H1 (cell line): ENCODE data around the gene CCDC91. TPM values are rescaled to one million over a fixed set of nuclear protein-coding genes. Genes with fewer than 3 reads are reported as not detected.

Source experiments
- ASH2L ChIP-seq: fragments of 200-600, 300-600 bp; sonication (generic); IDR thresholded peaks from one replicate; pipeline ENCODE4 v1.7.1; 2017; ENCODE audit warnings: low read length
- EZH2 ChIP-seq: fragments of 200-600 bp; sonication (generic); IDR thresholded peaks from 2 replicates; pipeline ENCODE4 v1.7.1; 2012; ENCODE audit warnings: low read depth, mild to moderate bottlenecking, moderate library complexity, low read length, inconsistent platforms; ENCODE audit not compliant: severe bottlenecking
- SIX5 ChIP-seq: IDR thresholded peaks from 2 replicates; pipeline ENCODE4 v1.6.1; 2011; ENCODE audit warnings: mild to moderate bottlenecking, low read depth, low read length
- SRF ChIP-seq: IDR thresholded peaks from 2 replicates; pipeline ENCODE4 v1.6.1; 2011; ENCODE audit warnings: mild to moderate bottlenecking, low read depth, low read length, moderate library complexity
- TCF12 ChIP-seq: IDR thresholded peaks from 2 replicates; pipeline ENCODE4 v1.6.1; 2011; ENCODE audit warnings: low read depth, mild to moderate bottlenecking, low read length
- polyA plus RNA-seq, 7 experiments: library from polyadenylated mRNA; depleted of rRNA in 3 of 7; stranded (reverse) in 5 of 7; unstranded in 2 of 7; fragments of >200 nt in 5 of 7; fragments of 200-250 nt in 2 of 7; gene quantifications; 1 replicate in 5 of 7; 2 replicates in 1 of 7; 4 replicates in 1 of 7; pipeline versions ENCODE4 v1.2.1 to v1.2.3, GENCODE V29; 2011 to 2013; ENCODE audit warnings: missing spikeins in 2 of 7, mixed read lengths in 2 of 7
- total RNA-seq: library from RNA; stranded (reverse); fragmentation: NEBNext Ultra II Directional; extraction: Animal tissue kit (Norgen Biotek cat#: 25700); gene quantifications from 2 replicates; pipeline ENCODE4 v1.2.1, GENCODE V29; 2021
- TF ChIP-seq, protein P1 (sequence below): fragments of 300-600 bp; sonication (generic); IDR thresholded peaks from 2 replicates; pipeline ENCODE4 v1.7.1; 2012; ENCODE audit warnings: low read length, moderate library complexity, mild to moderate bottlenecking, inconsistent platforms; ENCODE audit not compliant: insufficient replicate concordance

CCDC91 gene
- total and polyA plus RNA-seq, 2 of the 8 experiments (the other 6 are each of a cell fraction or from before 2014, with no cell fraction given): 8.6 to 23.1 TPM

DNA sequence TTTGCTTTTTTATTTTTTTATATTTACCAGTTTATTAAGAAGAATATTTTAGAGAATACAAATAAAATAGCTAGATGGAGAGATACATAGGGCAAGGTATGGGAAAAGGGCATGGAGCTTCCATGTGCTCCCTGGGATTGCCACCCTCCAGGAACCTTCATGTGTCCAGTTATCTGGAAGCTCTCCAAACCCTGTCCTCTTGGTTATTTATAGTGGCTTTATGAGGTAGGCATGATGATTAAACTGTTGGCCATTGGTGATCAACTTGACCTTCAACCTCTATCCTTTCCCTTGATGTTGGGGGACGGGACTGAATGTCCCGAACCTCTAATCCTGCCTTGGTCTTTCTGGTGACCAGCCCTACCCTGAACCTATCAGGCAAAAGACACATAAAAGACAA, 156.3 kb downstream of the CCDC91 start (continued):
- TF ChIP-seq, protein P1, sequence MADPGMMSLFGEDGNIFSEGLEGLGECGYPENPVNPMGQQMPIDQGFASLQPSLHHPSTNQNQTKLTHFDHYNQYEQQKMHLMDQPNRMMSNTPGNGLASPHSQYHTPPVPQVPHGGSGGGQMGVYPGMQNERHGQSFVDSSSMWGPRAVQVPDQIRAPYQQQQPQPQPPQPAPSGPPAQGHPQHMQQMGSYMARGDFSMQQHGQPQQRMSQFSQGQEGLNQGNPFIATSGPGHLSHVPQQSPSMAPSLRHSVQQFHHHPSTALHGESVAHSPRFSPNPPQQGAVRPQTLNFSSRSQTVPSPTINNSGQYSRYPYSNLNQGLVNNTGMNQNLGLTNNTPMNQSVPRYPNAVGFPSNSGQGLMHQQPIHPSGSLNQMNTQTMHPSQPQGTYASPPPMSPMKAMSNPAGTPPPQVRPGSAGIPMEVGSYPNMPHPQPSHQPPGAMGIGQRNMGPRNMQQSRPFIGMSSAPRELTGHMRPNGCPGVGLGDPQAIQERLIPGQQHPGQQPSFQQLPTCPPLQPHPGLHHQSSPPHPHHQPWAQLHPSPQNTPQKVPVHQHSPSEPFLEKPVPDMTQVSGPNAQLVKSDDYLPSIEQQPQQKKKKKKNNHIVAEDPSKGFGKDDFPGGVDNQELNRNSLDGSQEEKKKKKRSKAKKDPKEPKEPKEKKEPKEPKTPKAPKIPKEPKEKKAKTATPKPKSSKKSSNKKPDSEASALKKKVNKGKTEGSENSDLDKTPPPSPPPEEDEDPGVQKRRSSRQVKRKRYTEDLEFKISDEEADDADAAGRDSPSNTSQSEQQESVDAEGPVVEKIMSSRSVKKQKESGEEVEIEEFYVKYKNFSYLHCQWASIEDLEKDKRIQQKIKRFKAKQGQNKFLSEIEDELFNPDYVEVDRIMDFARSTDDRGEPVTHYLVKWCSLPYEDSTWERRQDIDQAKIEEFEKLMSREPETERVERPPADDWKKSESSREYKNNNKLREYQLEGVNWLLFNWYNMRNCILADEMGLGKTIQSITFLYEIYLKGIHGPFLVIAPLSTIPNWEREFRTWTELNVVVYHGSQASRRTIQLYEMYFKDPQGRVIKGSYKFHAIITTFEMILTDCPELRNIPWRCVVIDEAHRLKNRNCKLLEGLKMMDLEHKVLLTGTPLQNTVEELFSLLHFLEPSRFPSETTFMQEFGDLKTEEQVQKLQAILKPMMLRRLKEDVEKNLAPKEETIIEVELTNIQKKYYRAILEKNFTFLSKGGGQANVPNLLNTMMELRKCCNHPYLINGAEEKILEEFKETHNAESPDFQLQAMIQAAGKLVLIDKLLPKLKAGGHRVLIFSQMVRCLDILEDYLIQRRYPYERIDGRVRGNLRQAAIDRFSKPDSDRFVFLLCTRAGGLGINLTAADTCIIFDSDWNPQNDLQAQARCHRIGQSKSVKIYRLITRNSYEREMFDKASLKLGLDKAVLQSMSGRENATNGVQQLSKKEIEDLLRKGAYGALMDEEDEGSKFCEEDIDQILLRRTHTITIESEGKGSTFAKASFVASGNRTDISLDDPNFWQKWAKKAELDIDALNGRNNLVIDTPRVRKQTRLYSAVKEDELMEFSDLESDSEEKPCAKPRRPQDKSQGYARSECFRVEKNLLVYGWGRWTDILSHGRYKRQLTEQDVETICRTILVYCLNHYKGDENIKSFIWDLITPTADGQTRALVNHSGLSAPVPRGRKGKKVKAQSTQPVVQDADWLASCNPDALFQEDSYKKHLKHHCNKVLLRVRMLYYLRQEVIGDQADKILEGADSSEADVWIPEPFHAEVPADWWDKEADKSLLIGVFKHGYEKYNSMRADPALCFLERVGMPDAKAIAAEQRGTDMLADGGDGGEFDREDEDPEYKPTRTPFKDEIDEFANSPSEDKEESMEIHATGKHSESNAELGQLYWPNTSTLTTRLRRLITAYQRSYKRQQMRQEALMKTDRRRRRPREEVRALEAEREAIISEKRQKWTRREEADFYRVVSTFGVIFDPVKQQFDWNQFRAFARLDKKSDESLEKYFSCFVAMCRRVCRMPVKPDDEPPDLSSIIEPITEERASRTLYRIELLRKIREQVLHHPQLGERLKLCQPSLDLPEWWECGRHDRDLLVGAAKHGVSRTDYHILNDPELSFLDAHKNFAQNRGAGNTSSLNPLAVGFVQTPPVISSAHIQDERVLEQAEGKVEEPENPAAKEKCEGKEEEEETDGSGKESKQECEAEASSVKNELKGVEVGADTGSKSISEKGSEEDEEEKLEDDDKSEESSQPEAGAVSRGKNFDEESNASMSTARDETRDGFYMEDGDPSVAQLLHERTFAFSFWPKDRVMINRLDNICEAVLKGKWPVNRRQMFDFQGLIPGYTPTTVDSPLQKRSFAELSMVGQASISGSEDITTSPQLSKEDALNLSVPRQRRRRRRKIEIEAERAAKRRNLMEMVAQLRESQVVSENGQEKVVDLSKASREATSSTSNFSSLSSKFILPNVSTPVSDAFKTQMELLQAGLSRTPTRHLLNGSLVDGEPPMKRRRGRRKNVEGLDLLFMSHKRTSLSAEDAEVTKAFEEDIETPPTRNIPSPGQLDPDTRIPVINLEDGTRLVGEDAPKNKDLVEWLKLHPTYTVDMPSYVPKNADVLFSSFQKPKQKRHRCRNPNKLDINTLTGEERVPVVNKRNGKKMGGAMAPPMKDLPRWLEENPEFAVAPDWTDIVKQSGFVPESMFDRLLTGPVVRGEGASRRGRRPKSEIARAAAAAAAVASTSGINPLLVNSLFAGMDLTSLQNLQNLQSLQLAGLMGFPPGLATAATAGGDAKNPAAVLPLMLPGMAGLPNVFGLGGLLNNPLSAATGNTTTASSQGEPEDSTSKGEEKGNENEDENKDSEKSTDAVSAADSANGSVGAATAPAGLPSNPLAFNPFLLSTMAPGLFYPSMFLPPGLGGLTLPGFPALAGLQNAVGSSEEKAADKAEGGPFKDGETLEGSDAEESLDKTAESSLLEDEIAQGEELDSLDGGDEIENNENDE: no peak
- no peak for TF ChIP-seq ASH2L
- no peak for TF ChIP-seq TCF12
- TF ChIP-seq EZH2: no peak
- no peak for TF ChIP-seq SIX5
- TF ChIP-seq SRF: no peak
- TF ChIP-seq, all 59 proteins: peak for 0
